IMR-90 (cell line): Measurements from ENCODE around the gene OGFOD3. TPM values are rescaled to one million over a fixed set of nuclear protein-coding genes. Genes with fewer than 3 reads are reported as not detected.

ENCODE experiments used
- ATAC-seq: fragments of 200-7000 bp; cut with Tn5 transposase; 2 replicates; pipeline ENCODE4 v1.9.1; 2020; ENCODE audit warnings: low read depth, mild to moderate bottlenecking, moderate library complexity
- BruUV-seq: library from RNA; stranded (reverse); fragments of 400-500 nt; replicated peaks from 2 replicates; lab custom pipeline; 2021; lab: Mats Ljungman, UMichigan
- CTCF ChIA-PET: fragments of 300-600 bp; formaldehyde crosslinking; extraction: SDS; loops from one replicate; lab custom pipeline; 2021; ENCODE audit warnings: antibody characterized with exemption; lab: Yijun Ruan, JAX
- POLR2A ChIA-PET: fragments of 300-600 bp; sonication (Branson Sonifier 250); formaldehyde crosslinking; loops from one replicate; lab custom pipeline; 2022; ENCODE audit warnings: antibody characterized with exemption; ENCODE audit not compliant: unreplicated experiment; lab: Charles Lee
- DNase-seq: peaks from one replicate; pipeline ENCODE4 v3.0.0; 2013
- H2AFZ ChIP-seq: replicated peaks from 2 replicates; pipeline ENCODE3; 2013; ENCODE audit warnings: low read length, mild to moderate bottlenecking; ENCODE audit not compliant: poor library complexity
- H2AK5ac ChIP-seq: 2 replicates; pipeline ENCODE4 v1.6.1; 2013; ENCODE audit warnings: low read depth, low read length, inconsistent platforms
- H2AK9ac ChIP-seq: replicated peaks from 2 replicates; pipeline ENCODE3; 2013; ENCODE audit warnings: mild to moderate bottlenecking, low read depth, low read length, moderate library complexity; ENCODE audit not compliant: poor library complexity
- H2BK120ac ChIP-seq: 2 replicates; pipeline ENCODE4 v1.6.1; 2013; ENCODE audit warnings: low read depth, low read length, inconsistent platforms
- H2BK15ac ChIP-seq: 3 replicates; pipeline ENCODE4 v1.6.1; 2013; ENCODE audit warnings: low read depth, low read length, inconsistent platforms
- H2BK20ac ChIP-seq: 2 replicates; pipeline ENCODE4 v1.6.1; 2013; ENCODE audit warnings: low read depth, mild to moderate bottlenecking, inconsistent platforms, low read length, moderate library complexity
- H2BK5ac ChIP-seq: 2 replicates; pipeline ENCODE4 v1.6.1; 2013; ENCODE audit warnings: mild to moderate bottlenecking, low read depth, low read length, inconsistent platforms; ENCODE audit not compliant: poor library complexity, severe bottlenecking
- H3K14ac ChIP-seq: replicated peaks from 2 replicates; pipeline ENCODE4 v1.6.1; 2013; ENCODE audit warnings: low read depth, low read length, inconsistent platforms
- H3K18ac ChIP-seq: 2 replicates; pipeline ENCODE4 v1.6.1; 2013; ENCODE audit warnings: low read depth, low read length, control low read depth
- H3K23ac ChIP-seq: 2 replicates; pipeline ENCODE4 v1.6.1; 2013; ENCODE audit warnings: low read depth, low read length, inconsistent platforms
- H3K27ac ChIP-seq: 2 replicates; pipeline ENCODE4 v1.5.1; 2013; ENCODE audit warnings: mild to moderate bottlenecking, control low read depth, low read length; ENCODE audit not compliant: insufficient read depth
- H3K27me3 ChIP-seq: 2 replicates; pipeline ENCODE4 v1.6.1; 2013; ENCODE audit warnings: low read length; ENCODE audit not compliant: control insufficient read depth, insufficient read depth
- H3K36me3 ChIP-seq: 2 replicates; pipeline ENCODE4 v1.6.1; 2013; ENCODE audit warnings: low read length, mixed read lengths; ENCODE audit not compliant: control insufficient read depth, insufficient read depth
- H3K4ac ChIP-seq: 2 replicates; pipeline ENCODE4 v1.6.1; 2013; ENCODE audit warnings: low read depth, low read length, inconsistent platforms
- H3K4me1 ChIP-seq: 2 replicates; pipeline ENCODE4 v1.6.1; 2013; ENCODE audit warnings: low read length, mixed read lengths; ENCODE audit not compliant: control insufficient read depth, insufficient read depth
- H3K4me2 ChIP-seq: 2 replicates; pipeline ENCODE4 v1.6.1; 2013; ENCODE audit warnings: low read depth, mild to moderate bottlenecking, control low read depth, low read length, moderate library complexity
- H3K4me3 ChIP-seq: 2 replicates; pipeline ENCODE4 v1.5.1; 2013; ENCODE audit warnings: low read depth, mild to moderate bottlenecking, control low read depth, low read length, moderate library complexity; ENCODE audit not compliant: insufficient read depth
- H3K56ac ChIP-seq: 2 replicates; pipeline ENCODE4 v1.6.1; 2013; ENCODE audit warnings: low read length, inconsistent platforms; ENCODE audit not compliant: insufficient read depth; ENCODE audit errors: extremely low read depth
- H3K79me1 ChIP-seq, 2 experiments: 2 replicates each; pipeline ENCODE4 v1.6.1; 2013; ENCODE audit warnings: low read length in 2 of 2, inconsistent platforms in 1 of 2, low read depth in 1 of 2
- H3K9ac ChIP-seq: 2 replicates; pipeline ENCODE4 v1.6.1; 2013; ENCODE audit warnings: low read depth, low read length, control low read depth
- H3K9me1 ChIP-seq: 2 replicates; pipeline ENCODE4 v1.6.1; 2013; ENCODE audit warnings: low read length, inconsistent platforms; ENCODE audit not compliant: insufficient read depth
- H3K9me3 ChIP-seq: 2 replicates; pipeline ENCODE4 v1.6.1; 2013; ENCODE audit warnings: low read length; ENCODE audit not compliant: control insufficient read depth, insufficient read depth
- H4K20me1 ChIP-seq: 2 replicates; pipeline ENCODE4 v1.6.1; 2013; ENCODE audit warnings: low read length, inconsistent platforms; ENCODE audit not compliant: insufficient read depth
- H4K5ac ChIP-seq: 2 replicates; pipeline ENCODE4 v1.6.1; 2013; ENCODE audit warnings: mild to moderate bottlenecking, low read depth, low read length, control low read depth
- H4K8ac ChIP-seq, 2 experiments: 2 replicates each; pipeline ENCODE4 v1.6.1; 2013; ENCODE audit warnings: low read depth in 2 of 2, low read length in 2 of 2, control low read depth in 1 of 2, inconsistent platforms in 1 of 2
- H4K91ac ChIP-seq: 2 replicates; pipeline ENCODE4 v1.6.1; 2013; ENCODE audit warnings: low read depth, low read length, inconsistent platforms; ENCODE audit not compliant: insufficient read depth
- BHLHE40 ChIP-seq: fragments of 150-350 bp; IDR thresholded peaks from 2 replicates; pipeline ENCODE4 v1.6.1; 2016; ENCODE audit warnings: mild to moderate bottlenecking, low read depth, low read length
- CHD1 ChIP-seq: IDR thresholded peaks from 2 replicates; pipeline ENCODE4 v1.6.1; 2012; ENCODE audit warnings: low read depth, low read length, improper control_type of control experiment
- CTCF ChIP-seq: conservative IDR thresholded peaks from 2 replicates; pipeline ENCODE4 v1.5.1; 2012; ENCODE audit warnings: mild to moderate bottlenecking, low read depth, low read length, improper control_type of control experiment
- FOS ChIP-seq: fragments of 150-350 bp; IDR thresholded peaks from 2 replicates; pipeline ENCODE4 v1.6.1; 2016; ENCODE audit warnings: low read depth, low read length
- MAZ ChIP-seq: IDR thresholded peaks from 2 replicates; pipeline ENCODE4 v1.6.1; 2012; ENCODE audit warnings: low read depth, mild to moderate bottlenecking, low read length, improper control_type of control experiment, moderate library complexity, borderline replicate concordance
- POLR2A ChIP-seq: IDR thresholded peaks from 2 replicates; pipeline ENCODE4 v1.6.1; 2012; ENCODE audit warnings: mild to moderate bottlenecking, low read depth, low read length
- RAD21 ChIP-seq: IDR thresholded peaks from 2 replicates; pipeline ENCODE4 v1.6.1; 2012; ENCODE audit warnings: low read length, improper control_type of control experiment
- RFX5 ChIP-seq: IDR thresholded peaks from 2 replicates; pipeline ENCODE4 v1.8.0; 2012; ENCODE audit warnings: low read depth, mild to moderate bottlenecking, low read length, moderate library complexity
- WGBS, 2 experiments: methylation state at CpG; one replicate each; pipeline versions ENCODE4 v1.1.5 to v1.1.7; 2013; ENCODE audit warnings: missing lambda C conversion rate in 2 of 2; ENCODE audit not compliant: insufficient read length in 1 of 2; ENCODE audit errors: extremely low coverage in 2 of 2; 5-methylcytosine and 5-hydroxymethylcytosine counted together
- dilution Hi-C: fragments of 300-500 bp; cut with HindIII; formaldehyde crosslinking; loops from one replicate; pipeline ENCODE4 v1.14.3; 2018; ENCODE audit warnings: low sequenced_read_pairs; ENCODE audit not compliant: unreplicated experiment
- in situ Hi-C: fragments of 300-500 bp; cut with MboI; formaldehyde crosslinking; loops from 3 replicates; pipeline ENCODE4 v1.14.3; 2019; ENCODE audit warnings: low sequenced_read_pairs, inconsistent platforms, mixed read lengths
- intact Hi-C: fragments of 100-400 bp; cut with micrococcal nuclease; formaldehyde crosslinking; loops from 2 replicates; pipeline ENCODE4 v1.10.0; 2022
- polyA plus RNA-seq, 3 experiments: library from polyadenylated mRNA; depleted of rRNA; stranded (reverse); fragments of >200 nt; gene quantifications; 2 replicates each; pipeline ENCODE4 v1.2.3, GENCODE V29; 2012; ENCODE audit warnings: low replicate concordance in 1 of 3
- total RNA-seq: library from RNA; depleted of rRNA; stranded (reverse); fragments of >200 nt; gene quantifications from 2 replicates; pipeline ENCODE4 v1.2.3, GENCODE V29; 2012

The OGFOD3 gene
- total and polyA plus RNA-seq, 2 of the 4 experiments (the other 2 are of a cell fraction), result 25.3 to 33.4 TPM

GRCh38 chr17:82386881-82387704 is 31.3 kb downstream of the OGFOD3 start:
- Histone ChIP-seq H3K18ac (no peak overlapping the region), H3K9me3 (no peaks in the 10 kb centered on the region), H3K23ac (no peak overlapping the region), H4K91ac (no peak overlapping the region), H4K8ac (no peak overlapping the region), H3K36me3 (peaks cover 4% of the 10 kb centered on the region; the same call in 1 of the 2 replicates), H3K4me1 (peaks cover 2% of the 10 kb centered on the region), H3K9ac (no peak overlapping the region), H4K5ac (no peak overlapping the region), H2BK20ac (no peak overlapping the region), H3K4ac (no peak overlapping the region), H3K27ac (no peak overlapping the region), H3K14ac (no peak overlapping the region), H2BK5ac (no peak overlapping the region), H2BK120ac (no peak overlapping the region), H2AK5ac (no peak overlapping the region), H4K20me1 (no peaks in the 10 kb centered on the region), H3K79me1 (no peaks in the 10 kb centered on the region), H3K27me3 (peaks cover 31% of the 10 kb centered on the region), H3K4me2 (no peak overlapping the region), H2BK15ac (no peak overlapping the region), H2AFZ (no peak overlapping the region), H3K9me1 (no peaks in the 10 kb centered on the region), H3K4me3 (no peak overlapping the region), H2AK9ac (no peak overlapping the region), H3K56ac (no peak overlapping the region)
- WGBS, 2 experiments, result 71% methylated on average over 15 of the region's 38 CpGs; no CpG with 5 or more reads in 1 of the 2 experiments
- ATAC-seq (no peak), DNase-seq (no peak)
- in situ Hi-C loops (no loop called here), dilution Hi-C loops (no loop called here), intact Hi-C loops (no loop called here)
- ChIA-PET CTCF (no interaction called here), POLR2A (no interaction called here)
- TF ChIP-seq FOS (no peak), POLR2A (no peak), MAZ (no peak), CTCF (no peak), BHLHE40 (no peak), RFX5 (no peak), RAD21 (no peak), CHD1 (no peak)
- no TSS peak for BruUV-seq
